GM06990 (cell line): ENCODE data around the gene TMEM98.
A peak's percentile ranks its signal among the peaks of the same experiment; 100 is the strongest.
"Not testable (repeated sequence)": the region's sequence is repeated elsewhere in the genome, so short reads cannot be mapped to it uniquely, and the experiment has no call there.

ENCODE experiments used
- DNase-seq: peaks from one replicate; pipeline ENCODE4 v3.0.0-alpha.2; 2011; ENCODE audit not compliant: insufficient read length; ENCODE audit errors: extremely low read depth
- H3K27me3 ChIP-seq: replicated peaks from 2 replicates; pipeline ENCODE4 v1.6.0; 2011; ENCODE audit warnings: low read length; ENCODE audit not compliant: control insufficient read depth, insufficient read depth
- H3K36me3 ChIP-seq: 2 replicates; pipeline ENCODE4 v1.5.1; 2011; ENCODE audit warnings: low read length; ENCODE audit not compliant: control insufficient read depth, insufficient read depth
- H3K4me3 ChIP-seq: replicated peaks from 2 replicates; pipeline ENCODE4 v1.5.1; 2011; ENCODE audit warnings: low read depth, mild to moderate bottlenecking, control low read depth, low read length
- TF ChIP-seq, protein P1 (sequence below): IDR thresholded peaks from 2 replicates; pipeline ENCODE4 v1.5.1; 2011; ENCODE audit warnings: low read length, control low read depth, mild to moderate bottlenecking, inconsistent platforms; ENCODE audit not compliant: insufficient read depth, poor library complexity, severe bottlenecking

Gene TMEM98

DNA sequence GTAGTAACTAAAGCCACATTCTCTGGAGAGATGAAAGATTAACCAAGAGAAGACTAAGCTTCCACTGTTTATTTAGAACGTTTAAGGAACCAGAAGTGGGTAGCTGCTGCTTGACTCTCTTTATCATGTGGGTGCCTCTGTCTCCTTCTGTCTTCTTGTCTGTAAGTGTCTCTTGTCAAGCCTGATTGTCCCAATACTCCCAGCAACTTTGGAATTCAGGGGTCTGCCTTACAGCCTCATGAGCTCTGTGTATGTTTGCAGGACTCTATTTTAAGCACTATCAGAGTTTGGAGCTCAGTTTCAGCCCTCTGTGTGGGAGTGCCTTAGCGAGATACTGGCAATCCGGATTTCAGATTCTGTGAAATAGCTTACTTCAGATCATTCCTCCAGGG is 34.4 kb downstream of the TMEM98 start:
- TF ChIP-seq, protein P1, sequence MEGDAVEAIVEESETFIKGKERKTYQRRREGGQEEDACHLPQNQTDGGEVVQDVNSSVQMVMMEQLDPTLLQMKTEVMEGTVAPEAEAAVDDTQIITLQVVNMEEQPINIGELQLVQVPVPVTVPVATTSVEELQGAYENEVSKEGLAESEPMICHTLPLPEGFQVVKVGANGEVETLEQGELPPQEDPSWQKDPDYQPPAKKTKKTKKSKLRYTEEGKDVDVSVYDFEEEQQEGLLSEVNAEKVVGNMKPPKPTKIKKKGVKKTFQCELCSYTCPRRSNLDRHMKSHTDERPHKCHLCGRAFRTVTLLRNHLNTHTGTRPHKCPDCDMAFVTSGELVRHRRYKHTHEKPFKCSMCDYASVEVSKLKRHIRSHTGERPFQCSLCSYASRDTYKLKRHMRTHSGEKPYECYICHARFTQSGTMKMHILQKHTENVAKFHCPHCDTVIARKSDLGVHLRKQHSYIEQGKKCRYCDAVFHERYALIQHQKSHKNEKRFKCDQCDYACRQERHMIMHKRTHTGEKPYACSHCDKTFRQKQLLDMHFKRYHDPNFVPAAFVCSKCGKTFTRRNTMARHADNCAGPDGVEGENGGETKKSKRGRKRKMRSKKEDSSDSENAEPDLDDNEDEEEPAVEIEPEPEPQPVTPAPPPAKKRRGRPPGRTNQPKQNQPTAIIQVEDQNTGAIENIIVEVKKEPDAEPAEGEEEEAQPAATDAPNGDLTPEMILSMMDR: no peak
- no peaks in the 10 kb centered on the region for H3K27me3 ChIP-seq
- DNase-seq: no peak
- H3K36me3 ChIP-seq: no peaks in the 10 kb centered on the region
- no peak overlapping the region for H3K4me3 ChIP-seq

DNA sequence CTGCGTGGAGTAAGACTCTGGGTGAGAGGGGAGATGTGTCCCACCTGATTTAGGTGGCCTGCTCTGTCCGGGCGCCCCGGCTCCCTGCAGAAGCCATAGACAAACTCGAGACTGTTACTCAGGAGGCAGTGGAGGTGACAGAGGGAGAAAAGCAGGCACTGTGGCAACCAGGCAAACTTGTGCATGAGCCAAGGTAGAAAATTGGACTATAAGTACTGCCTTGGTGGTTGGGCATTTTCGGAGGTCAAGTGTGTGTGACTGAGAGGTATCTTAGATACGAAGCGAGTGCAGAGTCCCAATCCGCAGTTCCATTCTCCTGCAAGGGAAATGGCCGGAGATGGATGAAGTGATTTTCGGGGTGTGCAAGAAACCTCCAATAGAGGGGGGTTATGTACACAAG is 36.6 kb downstream of the TMEM98 start:
- TF ChIP-seq, protein P1: no peak
- H3K36me3 ChIP-seq: no peaks in the 10 kb centered on the region
- H3K27me3 ChIP-seq: no peaks in the 10 kb centered on the region
- no peak for DNase-seq
- H3K4me3 ChIP-seq: no peak overlapping the region

DNA sequence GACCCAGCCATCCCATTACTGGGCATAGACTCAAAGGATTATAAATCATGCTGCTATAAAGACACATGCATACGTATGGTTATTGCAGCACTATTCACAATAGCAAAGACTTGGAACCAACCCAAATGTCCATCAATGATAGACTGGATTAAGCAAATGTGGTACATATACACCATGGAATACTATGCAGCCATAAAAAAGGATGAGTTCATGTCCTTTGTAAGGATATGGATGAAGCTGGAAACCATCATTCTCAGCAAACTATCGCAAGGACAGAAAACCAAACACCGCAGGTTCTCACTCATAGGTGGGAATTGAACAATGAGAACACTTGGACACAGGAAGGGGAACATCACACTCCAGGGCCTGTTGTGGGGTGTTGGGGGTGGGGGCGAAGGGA is 41.3 kb downstream of the TMEM98 start:
- not testable (repeated sequence) for H3K36me3 ChIP-seq, H3K4me3 ChIP-seq, H3K27me3 ChIP-seq, DNase-seq

DNA sequence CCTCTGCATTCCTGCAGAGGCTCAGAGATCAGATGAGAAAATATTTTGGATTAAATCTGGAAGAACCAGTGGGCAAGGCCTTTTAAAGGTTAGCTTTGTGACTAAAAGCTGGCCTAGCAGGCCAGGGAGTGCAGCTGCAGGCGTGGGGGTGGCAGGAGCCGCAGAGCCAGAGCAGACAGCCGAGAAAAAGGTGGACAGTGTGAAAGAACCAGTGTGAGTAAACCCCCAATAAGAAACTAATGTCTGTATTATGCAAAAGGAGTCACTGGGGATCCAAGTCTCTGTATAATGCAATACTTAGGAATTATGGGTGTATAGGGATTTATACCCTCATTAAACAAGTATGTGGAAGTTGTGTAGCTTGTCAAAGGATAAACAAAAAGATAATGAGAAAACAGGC is 42.3 kb downstream of the TMEM98 start:
- Histone ChIP-seq H3K4me3 (no peak overlapping the region), H3K27me3 (no peaks in the 10 kb centered on the region), H3K36me3 (no peaks in the 10 kb centered on the region)
- DNase-seq: peak; percentile 72
- TF ChIP-seq, protein P1: no peak

DNA sequence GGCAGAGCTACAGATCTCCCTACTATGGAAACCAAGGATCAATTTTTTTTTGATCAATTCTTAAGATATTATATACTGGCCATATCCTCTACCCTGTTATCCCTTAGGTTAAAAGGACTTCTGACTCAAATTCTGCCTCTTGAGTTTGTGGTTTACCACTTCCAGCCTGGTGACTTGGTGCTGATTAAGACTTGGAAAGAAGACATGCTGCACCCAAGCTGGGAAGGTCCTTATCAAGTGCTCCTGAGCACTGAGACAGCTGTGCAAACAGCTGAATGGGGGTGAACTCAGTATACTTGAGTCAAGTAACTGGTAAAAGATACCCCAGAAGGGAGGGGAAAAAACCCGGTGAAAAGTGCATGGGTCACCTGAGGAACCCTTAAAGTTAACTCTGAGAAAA is 43.2 kb downstream of the TMEM98 start:
- Histone ChIP-seq H3K27me3 (no peaks in the 10 kb centered on the region), H3K36me3 (no peaks in the 10 kb centered on the region), H3K4me3 (no peak overlapping the region)
- DNase-seq: no peak
- TF ChIP-seq, protein P1: no peak

DNA sequence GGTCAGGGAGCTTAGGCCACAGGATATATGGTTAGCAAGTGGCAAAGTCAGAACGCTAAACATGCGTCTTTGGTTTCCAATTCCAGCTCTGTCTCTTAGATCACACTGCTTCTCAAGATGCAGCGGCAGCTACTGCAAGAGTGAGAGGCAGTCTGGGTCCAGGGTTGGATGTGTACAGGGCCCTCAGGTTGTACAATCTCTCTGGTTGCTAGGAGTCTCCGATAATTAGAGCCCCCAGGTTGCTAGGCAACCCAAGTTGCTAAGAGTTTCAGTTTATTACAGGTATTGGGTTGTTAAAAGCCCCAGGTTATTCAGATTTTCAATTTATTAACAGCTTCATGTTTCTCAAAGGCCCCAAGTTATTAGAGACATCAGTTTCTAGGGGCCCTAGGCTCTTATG is 48.2 kb downstream of the TMEM98 start:
- Histone ChIP-seq H3K4me3 (no peak overlapping the region), H3K36me3 (no peaks in the 10 kb centered on the region), H3K27me3 (no peaks in the 10 kb centered on the region)
- TF ChIP-seq, protein P1: no peak
- DNase-seq: no peak
